GM18498 (cell line): ENCODE measurements around the gene DHX8.

ENCODE experiments used
- ATAC-seq: cut with Tn5 transposase; IDR thresholded peaks from one replicate; pipeline ENCODE4 v1.9.1; 2021; ENCODE audit warnings: mild to moderate bottlenecking, moderate library complexity; ENCODE audit not compliant: unreplicated experiment

Gene DHX8

DNA sequence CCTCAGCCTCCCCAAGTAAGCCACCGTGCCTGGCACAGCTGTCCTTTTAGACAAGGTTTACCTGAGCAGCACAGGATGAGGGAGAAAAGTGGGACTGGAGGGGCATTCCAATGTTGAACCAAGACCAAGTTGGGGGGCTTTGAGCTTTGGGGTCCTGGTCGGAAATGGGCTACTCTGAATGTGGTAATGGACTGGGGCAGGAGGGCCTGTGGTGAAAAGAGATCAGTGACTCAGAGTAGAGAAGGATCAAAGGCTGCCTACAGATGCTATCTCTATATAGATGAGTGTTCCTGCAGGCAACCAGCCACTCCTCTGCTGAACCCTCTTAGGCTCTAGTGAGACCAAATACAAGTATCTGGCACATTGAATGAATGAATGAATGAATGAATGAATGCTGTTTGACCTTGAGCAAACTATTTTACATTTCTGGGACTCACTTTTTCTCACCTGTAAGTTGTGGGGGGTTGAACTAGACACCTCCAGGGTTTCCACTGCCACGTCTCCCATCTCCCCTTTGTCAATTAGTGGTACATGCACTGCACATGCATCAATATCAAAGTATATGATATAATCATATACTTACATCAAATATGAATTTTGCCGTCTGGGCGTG lies 88.7 kb downstream of the DHX8 start:
- ATAC-seq, result no peak

DNA sequence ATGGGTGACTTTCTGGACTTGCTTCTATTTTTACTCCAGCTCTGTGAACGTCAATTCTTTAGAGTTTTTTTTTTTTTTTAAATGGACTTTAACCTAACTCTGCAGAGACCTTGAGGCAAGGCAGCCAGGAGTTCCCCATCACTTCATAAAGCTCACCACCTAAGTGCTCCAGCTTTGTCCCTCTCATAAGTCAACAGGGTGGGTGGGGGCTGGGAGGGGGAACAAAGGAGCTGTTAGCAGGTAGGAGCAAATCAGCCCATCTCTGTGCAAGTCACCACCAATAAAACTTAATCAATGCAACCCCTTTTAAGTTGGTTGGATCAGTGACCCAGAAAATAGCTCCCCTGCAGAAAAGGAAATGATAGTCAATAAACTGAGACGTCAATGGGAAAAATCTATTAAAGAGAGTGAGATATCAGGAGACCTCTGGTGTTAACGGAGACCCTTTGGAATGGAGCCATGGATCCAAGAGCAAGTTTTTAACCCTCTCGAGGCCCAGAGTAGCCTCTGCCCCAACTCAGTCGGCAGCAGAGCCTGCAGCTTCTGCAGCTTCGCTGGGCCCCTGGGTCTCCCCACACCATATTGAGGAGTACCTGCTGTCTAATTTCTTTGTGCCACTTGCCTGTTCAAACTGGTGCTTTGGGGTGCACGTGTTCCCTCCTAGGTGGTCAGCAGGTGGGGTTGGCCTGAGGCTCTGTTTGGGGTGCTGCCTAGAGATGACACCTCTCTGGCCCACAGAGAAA lies 90.0 kb downstream of the DHX8 start:
- no peak for ATAC-seq

DNA sequence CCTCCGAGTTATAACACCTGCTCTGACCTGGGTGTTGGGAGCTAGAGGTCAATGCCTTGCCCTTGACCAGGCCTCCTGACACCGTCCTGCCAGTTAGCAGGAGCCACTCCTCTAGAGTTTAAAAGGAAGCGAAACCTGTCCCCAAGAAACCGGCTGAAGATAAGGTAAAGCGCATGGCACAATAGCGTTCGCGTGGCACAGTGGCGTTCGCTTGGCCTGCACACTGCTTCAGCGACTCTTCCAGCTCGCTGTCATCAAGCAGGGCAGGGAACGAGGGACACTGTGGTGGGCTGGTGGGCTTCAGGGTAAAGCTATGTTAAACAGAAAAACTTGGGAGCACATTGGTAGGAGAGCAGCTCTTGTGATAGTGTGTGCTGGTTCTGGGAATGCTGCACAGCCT lies 90.6 kb downstream of the DHX8 start:
- ATAC-seq, result no peak

- no peak for ATAC-seq
Observed at GRCh38 chr17:43574896-43575525, 91.2 kb downstream of the DHX8 start.
